Motor neuron (in vitro differentiated cells): ENCODE data around the gene CD93. TPM values are rescaled to one million over a fixed set of nuclear protein-coding genes. Genes with fewer than 3 reads are reported as not detected.
A peak's percentile ranks its signal among the peaks of the same experiment; 100 is the strongest.

ENCODE experiments used
- ATAC-seq, 8 experiments: fragments of 200-7000 bp; cut with Tn5 transposase; replicated peaks in 6 of 8; 2 replicates each; pipeline ENCODE4 v1.8.0; 2021; ENCODE audit warnings: mild to moderate bottlenecking in 8 of 8, moderate library complexity in 8 of 8
- H3K27ac ChIP-seq, 2 donors: fragments of 250-450 bp; sonication (Bioruptor Pico); 2 replicates each; pipeline ENCODE4 v1.9.0; 2021; ENCODE audit warnings: antibody characterized with exemption in 2 of 2, mild to moderate bottlenecking in 2 of 2, moderate library complexity in 1 of 2
- H3K4me1 ChIP-seq, 2 donors: fragments of 250-450 bp; sonication (Bioruptor Pico); replicated peaks in 1 of 2; 2 replicates each; pipeline ENCODE4 v1.6.1; 2021; ENCODE audit warnings: antibody characterized with exemption in 2 of 2, mild to moderate bottlenecking in 2 of 2, moderate library complexity in 1 of 2
- H3K4me3 ChIP-seq, 5 donors: fragments of 250-450 bp; sonication (Bioruptor Pico); 2 replicates each; pipeline ENCODE4 v1.9.0; 2021; ENCODE audit warnings: antibody characterized with exemption in 5 of 5, mild to moderate bottlenecking in 5 of 5, moderate library complexity in 4 of 5
- WGBS, 10 experiments: fragments of 450-650 bp; shearing (Covaris generic); methylation state at CpG; one replicate each; pipeline ENCODE4 v1.0.0; 2022; 5-methylcytosine and 5-hydroxymethylcytosine counted together
- in situ Hi-C, 9 experiments: fragments of 400-800 bp; cut with MboI; loops; one replicate each; pipeline ENCODE4 v1.15.0; 2021; ENCODE audit warnings: low sequenced_read_pairs in 9 of 9, low pct_unique_long_range_greater_than_20kb in 2 of 9; ENCODE audit not compliant: unreplicated experiment in 9 of 9
- total RNA-seq, 8 experiments: library from RNA; unstranded; fragments of 300-600 nt; gene quantifications; 2 replicates each; pipeline versions ENCODE4 v1.2.3 to v1.2.4, GENCODE V29; 2022

Gene CD93
- total RNA-seq, 8 experiments from 2014 or later, result under 0.01 to 0.38 (median 0.09) TPM; not detected in 1

DNA sequence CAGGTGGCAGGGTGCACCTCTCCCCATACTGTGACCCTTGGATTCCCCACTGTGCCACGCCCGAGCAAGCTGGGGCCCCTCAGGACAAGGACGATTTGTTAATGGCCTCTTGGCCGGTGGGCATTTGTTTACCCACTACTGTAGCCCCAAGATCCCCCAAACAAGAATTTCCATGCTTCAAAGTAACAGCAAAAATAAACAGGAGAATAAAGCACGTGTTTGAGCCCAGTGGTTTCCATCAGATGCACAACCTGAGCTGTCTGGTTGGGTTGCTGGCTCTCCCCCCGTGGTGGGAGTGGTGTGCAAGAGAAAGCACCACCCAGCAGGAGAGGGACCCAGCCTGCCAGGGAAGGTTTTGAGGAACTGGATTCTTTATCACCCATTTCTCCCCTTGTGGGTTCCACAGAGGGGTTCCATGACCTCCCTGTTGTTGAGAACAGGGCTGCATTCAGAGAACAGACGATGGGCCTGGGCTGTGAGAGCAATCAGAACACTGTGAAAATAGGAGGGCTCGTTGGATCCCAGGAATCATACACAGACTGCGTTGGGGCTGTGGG, 4.8 kb downstream of the CD93 start:
- in situ Hi-C loops, result no loop called here
- ATAC-seq, result no peak
- 53 to 100% (median 73%) methylated on average over 1 to 4 of the region's 9 CpGs; no CpG with 5 or more reads in 1 of the 10 experiments for WGBS, 10 experiments
- no peak overlapping the region for H3K4me3 ChIP-seq
- no peak overlapping the region for H3K27ac ChIP-seq
- H3K4me1 ChIP-seq, result peaks cover 8 to 13% of the 10 kb centered on the region in 2 donors

DNA sequence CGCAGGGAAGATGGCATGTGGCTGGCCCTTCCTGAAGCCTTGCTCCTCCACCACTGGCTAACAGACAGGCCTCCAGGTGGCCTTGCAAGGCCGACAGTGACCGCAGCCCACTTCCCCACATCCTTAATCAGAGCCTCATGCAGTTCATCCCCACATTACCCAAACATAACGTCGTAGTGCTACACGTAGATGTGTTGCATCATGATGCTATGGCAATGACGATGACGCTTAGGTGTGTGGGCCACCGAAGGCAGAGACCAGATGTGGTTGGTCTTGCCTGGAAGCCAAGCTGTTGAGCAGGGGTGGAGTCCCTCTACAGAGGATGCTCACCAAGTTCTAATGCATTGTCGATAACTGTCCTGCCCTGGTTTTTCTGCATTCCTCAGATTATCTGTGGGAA, 5.6 kb downstream of the CD93 start:
- Histone ChIP-seq H3K4me1 (peaks cover 8 to 13% of the 10 kb centered on the region in 2 donors), H3K4me3 (no peak overlapping the region), H3K27ac (no peak overlapping the region)
- no peak for ATAC-seq
- in situ Hi-C loops, result no loop called here
- WGBS, 10 experiments, result 80 to 100% (median 92%) methylated on average over 1 to 7 of the region's 10 CpGs; no CpG with 5 or more reads in 3 of the 10 experiments

DNA sequence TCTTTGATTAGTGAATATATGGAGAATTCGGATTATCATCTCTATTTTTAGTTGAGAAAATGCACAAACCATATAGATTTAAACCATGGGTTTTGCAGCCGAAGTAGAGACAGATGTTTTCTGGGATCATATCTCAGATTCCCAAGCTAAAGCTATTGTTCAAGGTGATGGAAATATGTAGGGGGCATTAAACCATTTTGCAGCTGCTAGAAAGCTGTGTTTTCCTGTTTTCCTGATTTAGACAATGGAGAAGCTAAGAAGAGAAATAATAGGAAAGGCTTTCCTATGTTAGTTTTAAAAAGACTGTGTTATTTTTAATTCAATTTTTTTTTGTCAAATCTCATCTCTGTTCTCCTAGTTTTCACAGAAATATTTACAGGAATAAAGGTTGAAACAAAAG, 6.2 kb downstream of the CD93 start:
- peaks cover 8 to 13% of the 10 kb centered on the region in 2 donors for H3K4me1 ChIP-seq
- no peak for ATAC-seq
- no peak overlapping the region for H3K4me3 ChIP-seq
- in situ Hi-C loops, result no loop called here
- H3K27ac ChIP-seq, result no peak overlapping the region
- 0 to 100% (median 58%) methylated on average over 1 to 2 of the region's 2 CpGs for WGBS, 10 experiments

DNA sequence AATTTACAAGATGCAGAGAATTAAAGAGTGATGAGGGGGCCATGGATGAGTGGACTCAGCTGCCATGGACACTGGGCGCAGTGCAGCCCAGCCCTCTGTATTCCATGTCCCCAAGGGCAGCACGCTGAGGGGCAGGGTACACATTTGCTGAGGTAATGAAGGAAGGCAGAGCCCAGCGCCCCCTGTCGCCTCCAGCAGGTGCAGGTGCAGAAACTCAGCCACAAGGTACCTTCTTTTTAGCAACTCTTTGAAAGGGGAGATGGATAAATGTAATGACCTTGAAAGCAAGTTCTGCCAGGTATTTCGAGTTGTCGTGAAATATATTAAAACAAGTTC, 7.1 kb downstream of the CD93 start:
- in situ Hi-C loops, result no loop called here
- Histone ChIP-seq H3K4me3 (no peak overlapping the region), H3K4me1 (peaks cover 8 to 13% of the 10 kb centered on the region in 2 donors), H3K27ac (peak overlapping the region in 1 of 2 donors; percentile 36)
- 38 to 73% (median 52%) methylated on average over 1 to 4 of the region's 6 CpGs; no CpG with 5 or more reads in 4 of the 10 experiments for WGBS, 10 experiments
- peak in 5 of 8 experiments; percentile 94 to 97 (median 95) for ATAC-seq

DNA sequence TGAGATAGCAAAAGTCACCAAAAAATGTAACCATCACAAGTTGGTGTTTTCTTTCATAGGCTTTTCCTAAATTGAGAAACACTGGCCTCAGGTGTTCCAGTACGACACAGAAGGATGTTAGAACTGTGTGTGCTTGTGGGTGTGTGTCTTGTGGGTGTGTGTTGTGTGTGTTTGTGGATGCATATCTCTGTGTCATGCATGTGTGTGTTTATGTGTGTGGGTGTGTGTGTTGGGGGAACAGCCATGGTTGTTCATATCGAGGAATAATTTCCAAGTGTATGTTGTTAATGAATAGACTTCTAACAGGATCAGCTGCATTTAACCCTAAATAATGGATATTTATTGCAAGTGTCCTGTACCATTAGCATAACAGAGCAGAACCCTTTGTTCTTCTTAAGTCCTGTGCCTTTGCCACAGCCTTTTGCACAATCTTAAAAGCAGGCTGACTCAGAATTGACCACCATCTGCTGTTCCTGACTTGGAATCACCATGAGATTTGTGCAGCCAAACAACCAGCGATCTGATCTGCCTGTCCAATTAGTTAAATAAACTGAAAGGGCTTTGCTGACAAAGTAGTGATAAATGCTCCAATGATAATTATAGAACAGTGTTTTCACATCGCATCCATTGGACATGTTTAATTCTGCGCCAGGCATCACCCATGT, 7.6 kb downstream of the CD93 start:
- Histone ChIP-seq H3K4me3 (no peak overlapping the region), H3K4me1 (peaks cover 8 to 13% of the 10 kb centered on the region in 2 donors), H3K27ac (peak overlapping the region in 1 of 2 donors; percentile 36)
- ATAC-seq, result peak in 7 of 8 experiments; percentile 31 to 92 (median 88)
- 7 to 53% (median 41%) methylated on average over 1 to 5 of the region's 5 CpGs; no CpG with 5 or more reads in 1 of the 10 experiments for WGBS, 10 experiments
- in situ Hi-C loops, result no loop called here

DNA sequence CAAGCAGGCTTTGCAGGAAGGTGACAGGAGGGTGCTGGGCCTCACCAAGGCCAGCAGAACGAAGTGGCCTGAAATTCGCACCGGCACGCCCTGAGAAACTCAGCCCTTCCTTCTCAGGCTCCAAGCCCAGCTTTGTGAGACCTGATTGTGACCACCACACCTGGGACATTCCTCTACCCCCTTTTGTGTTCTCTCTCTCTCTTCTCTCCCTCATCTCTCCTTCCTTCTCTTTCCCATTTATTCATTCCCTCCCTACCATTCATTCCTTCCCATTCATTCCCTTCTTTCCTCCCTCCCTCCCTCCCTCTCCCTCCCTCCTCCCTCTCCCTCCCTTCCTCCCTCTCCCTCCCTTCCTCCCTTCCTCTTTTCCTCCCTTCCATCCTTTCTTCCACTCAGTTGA, 8.8 kb downstream of the CD93 start:
- in situ Hi-C loops, result no loop called here
- H3K27ac ChIP-seq, result no peak overlapping the region
- peaks cover 8 to 20% of the 10 kb centered on the region in 2 donors for H3K4me1 ChIP-seq
- WGBS, 10 experiments, result 60 to 95% (median 80%) methylated on average over 1 to 4 of the region's 4 CpGs; no CpG with 5 or more reads in 7 of the 10 experiments
- no peak overlapping the region for H3K4me3 ChIP-seq
- no peak for ATAC-seq

DNA sequence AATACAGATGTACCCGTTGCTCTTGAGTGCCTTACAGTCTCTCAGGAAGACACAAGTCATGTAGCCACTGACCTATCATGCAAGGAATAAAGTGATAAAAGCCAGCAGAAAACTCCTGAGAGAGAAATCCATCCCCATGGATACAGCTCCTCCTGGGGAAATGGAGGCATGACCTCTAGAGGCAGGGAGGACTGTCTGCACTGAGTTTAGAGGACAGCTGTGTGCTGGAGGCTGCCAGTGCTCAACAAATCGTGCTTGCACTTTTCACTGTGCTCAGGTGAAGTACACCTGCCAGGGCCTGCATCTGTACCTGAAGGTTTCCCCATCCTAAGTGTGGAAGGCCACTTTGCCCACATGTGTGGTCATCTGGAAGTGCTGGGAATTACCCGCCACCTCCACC, 12.1 kb downstream of the CD93 start:
- peaks cover under 1 to 21% of the 10 kb centered on the region in 2 donors for H3K4me1 ChIP-seq
- in situ Hi-C loops, result no loop called here
- WGBS, 10 experiments, result 0 to 83% (median 71%) methylated on average over 1 to 2 of the region's 3 CpGs; no CpG with 5 or more reads in 5 of the 10 experiments
- H3K4me3 ChIP-seq, result no peak overlapping the region
- no peak overlapping the region for H3K27ac ChIP-seq
- ATAC-seq, result no peak

DNA sequence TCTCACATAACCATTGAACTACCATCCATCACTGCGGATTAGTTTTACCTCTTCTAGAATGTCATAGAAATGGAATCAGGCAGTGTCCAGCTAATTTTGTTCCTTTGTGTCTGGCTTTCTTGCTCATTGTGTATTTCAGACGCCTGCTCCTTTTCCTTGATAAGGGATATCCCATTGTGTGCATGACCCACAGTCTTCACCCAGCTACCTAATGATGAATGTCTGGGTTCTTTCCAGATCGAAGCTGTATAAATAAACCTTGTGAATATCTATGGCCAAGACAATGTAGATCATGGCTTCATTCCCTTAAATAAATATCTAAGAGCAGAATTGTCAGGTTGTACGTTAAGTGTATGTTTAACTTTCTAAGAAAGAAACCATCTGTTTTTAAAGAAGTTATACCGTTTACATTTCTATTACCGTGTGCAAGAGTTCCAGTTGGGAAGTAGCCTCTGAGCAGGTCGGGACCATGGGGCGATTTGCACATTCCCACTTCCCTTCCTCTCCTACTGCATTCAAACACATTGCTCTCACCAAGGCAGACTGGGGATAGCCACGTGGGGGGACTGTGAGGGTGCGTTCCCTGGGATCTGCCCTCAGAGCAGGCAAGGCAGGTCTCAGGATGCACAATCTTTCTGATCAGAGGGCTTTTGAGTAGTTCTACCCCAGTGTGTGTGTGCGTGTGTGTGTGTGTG, 13.1 kb downstream of the CD93 start:
- ATAC-seq, result no peak
- WGBS, 10 experiments, result 75 to 93% (median 88%) methylated on average over 3 to 9 of the region's 11 CpGs; no CpG with 5 or more reads in 1 of the 10 experiments
- Histone ChIP-seq H3K4me1 (peaks cover 0 to 11% of the 10 kb centered on the region in 2 donors), H3K4me3 (no peak overlapping the region), H3K27ac (no peak overlapping the region)
- in situ Hi-C loops, result no loop called here

DNA sequence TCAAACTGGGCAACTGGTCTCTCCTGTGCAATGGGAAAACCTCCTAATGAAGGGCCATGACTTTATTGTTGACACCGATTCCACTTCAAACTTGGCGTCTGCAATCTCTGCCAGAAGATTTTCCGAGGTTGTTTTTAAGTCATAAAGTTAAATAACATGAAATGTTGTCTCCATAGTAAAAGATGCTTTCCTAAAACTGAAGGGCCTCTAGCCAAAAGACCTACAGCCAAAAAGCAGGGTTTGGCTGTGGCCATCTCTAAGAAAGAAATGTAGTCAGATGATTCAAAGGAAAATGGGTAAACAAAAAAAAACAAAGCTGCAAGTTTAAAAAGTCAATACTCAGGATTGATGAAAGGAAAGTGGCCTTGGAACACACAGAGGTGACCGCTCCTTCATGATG, 14.1 kb downstream of the CD93 start:
- in situ Hi-C loops, result no loop called here
- no peak for ATAC-seq
- Histone ChIP-seq H3K4me1 (peaks cover 0 to 10% of the 10 kb centered on the region in 2 donors), H3K4me3 (no peak overlapping the region), H3K27ac (no peak overlapping the region)
- 48 to 79% (median 69%) methylated on average over 1 to 4 of the region's 4 CpGs for WGBS, 10 experiments

DNA sequence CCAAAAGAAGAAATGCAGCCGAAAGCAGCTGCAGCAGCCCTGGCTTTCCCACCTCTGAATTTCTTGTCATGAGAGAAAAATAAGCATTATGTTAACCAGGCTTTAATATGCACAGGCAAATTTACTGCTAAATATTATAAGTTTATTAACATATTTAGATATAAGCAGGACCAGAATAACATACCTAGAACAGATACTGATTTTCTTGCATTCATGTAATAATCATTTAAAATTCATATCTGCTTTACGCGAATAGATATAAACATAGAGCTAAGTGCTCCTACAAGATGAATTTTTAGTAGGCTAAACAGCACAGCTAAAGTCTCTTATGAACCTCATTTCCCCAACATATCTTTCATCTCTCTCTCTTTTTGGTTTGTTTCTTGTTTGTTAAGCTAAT, 14.7 kb downstream of the CD93 start:
- in situ Hi-C loops, result no loop called here
- Histone ChIP-seq H3K4me3 (no peak overlapping the region), H3K4me1 (peaks cover 0 to 10% of the 10 kb centered on the region in 2 donors), H3K27ac (no peak overlapping the region)
- peak in 2 of 8 experiments; percentile 17 to 91 for ATAC-seq
- WGBS, 10 experiments, result 7 to 100% (median 61%) methylated on average over 1 to 3 of the region's 3 CpGs

DNA sequence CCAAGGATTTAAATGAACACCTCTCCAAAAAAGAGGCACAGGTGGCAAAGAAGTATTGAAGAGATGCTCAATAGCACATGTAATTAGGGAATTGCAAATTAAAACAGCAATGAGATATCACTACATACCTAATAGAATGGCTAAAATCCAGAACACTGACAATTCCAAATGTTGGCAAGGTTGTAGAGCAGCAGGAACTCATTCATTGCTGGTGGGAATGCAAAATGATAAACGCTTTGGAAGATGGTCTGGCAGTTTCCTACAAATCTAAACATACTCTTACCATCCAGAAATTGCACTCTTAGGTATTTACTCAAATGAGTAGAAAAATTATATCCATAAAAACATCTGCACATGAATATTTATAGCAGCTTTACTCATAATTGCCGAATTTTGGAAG, 17.0 kb downstream of the CD93 start:
- in situ Hi-C loops, result no loop called here
- 28 to 100% (median 77%) methylated on average over 1 to 2 of the region's 2 CpGs for WGBS, 10 experiments
- ATAC-seq, result no peak
- Histone ChIP-seq H3K4me3 (no peak overlapping the region), H3K27ac (no peak overlapping the region), H3K4me1 (peaks cover 0 to 20% of the 10 kb centered on the region in 2 donors)

DNA sequence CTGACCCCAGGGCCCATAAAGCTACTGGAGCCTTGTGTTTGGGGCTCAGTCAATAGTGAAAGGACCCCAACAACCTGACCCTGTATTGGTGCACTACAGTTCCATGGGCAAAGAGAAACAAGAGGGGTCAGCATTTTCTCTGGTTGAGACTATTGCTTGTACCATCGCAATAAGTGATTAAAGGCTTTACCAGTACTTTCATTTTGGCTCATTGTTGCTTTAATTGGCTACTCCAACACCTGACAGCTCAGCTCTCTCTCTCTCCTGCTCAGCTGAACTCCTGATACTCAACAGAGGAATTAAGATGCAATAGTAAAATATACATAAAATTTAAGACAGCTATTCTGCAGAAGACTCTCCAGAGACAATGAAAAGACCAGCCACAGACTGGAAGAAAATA, 17.8 kb downstream of the CD93 start:
- 80 to 100% (median 100%) methylated on average over 1 of the region's 1 CpG; no CpG with 5 or more reads in 4 of the 10 experiments for WGBS, 10 experiments
- Histone ChIP-seq H3K4me3 (no peak overlapping the region), H3K27ac (no peak overlapping the region), H3K4me1 (peaks cover 0 to 20% of the 10 kb centered on the region in 2 donors)
- in situ Hi-C loops, result no loop called here
- no peak for ATAC-seq

DNA sequence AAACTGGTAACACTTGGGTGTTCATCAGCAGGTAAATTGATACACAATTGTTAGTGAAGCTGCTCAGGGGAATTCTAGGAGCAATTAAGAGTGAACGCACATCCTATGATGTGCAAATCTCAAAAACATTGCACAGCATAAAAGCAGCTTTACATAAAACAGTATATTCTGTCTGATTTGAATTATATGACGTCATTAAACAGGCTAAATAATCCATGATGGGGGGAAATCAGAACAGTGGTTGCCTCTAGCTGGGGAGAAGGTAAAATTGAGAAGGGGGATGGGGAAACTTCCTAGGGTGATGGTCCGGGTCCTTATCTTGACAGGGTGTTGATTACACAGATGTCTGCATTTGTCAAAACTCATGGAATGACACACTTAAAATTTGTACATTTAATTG, 19.4 kb downstream of the CD93 start:
- WGBS, 10 experiments, result 29 to 100% (median 85%) methylated on average over 1 to 3 of the region's 3 CpGs; no CpG with 5 or more reads in 2 of the 10 experiments
- Histone ChIP-seq H3K4me3 (no peak overlapping the region), H3K27ac (no peak overlapping the region), H3K4me1 (peaks cover 0 to 10% of the 10 kb centered on the region in 2 donors)
- in situ Hi-C loops, result no loop called here
- no peak for ATAC-seq
